ENCODE data around the gene PDIA6.

PDIA6 gene

GRCh38 chr2:10757814-10758286, 54.7 kb downstream of the PDIA6 start:
- H3K27ac ChIP-seq (ENCODE audit: low read length), result no peak overlapping the region
- no peak overlapping the region for H3K4me3 ChIP-seq (ENCODE audit: low read depth in 1 of 2, low read length in 2 of 2)
- no peaks in the 10 kb centered on the region for H3K27me3 ChIP-seq (ENCODE audit: low read depth, low read length)
- H3K9me3 ChIP-seq (ENCODE audit: control insufficient read depth in 1 of 2, low read length in 2 of 2), result no peaks in the 10 kb centered on the region
- no peaks in the 10 kb centered on the region for H3K36me3 ChIP-seq (ENCODE audit: control insufficient read depth in 1 of 2, insufficient read depth in 2 of 2, low read length in 2 of 2)
- H3K4me1 ChIP-seq (ENCODE audit: control insufficient read depth in 1 of 2, insufficient read depth in 2 of 2, low read length in 2 of 2), result no peaks in the 10 kb centered on the region

GRCh38 chr2:10755621-10756020, 57.0 kb downstream of the PDIA6 start:
- Histone ChIP-seq H3K4me1 (ENCODE audit: control insufficient read depth in 1 of 2, insufficient read depth in 2 of 2, low read length in 2 of 2) (no peaks in the 10 kb centered on the region), H3K27ac (ENCODE audit: low read length) (no peak overlapping the region), H3K9me3 (ENCODE audit: control insufficient read depth in 1 of 2, low read length in 2 of 2) (no peaks in the 10 kb centered on the region), H3K36me3 (ENCODE audit: control insufficient read depth in 1 of 2, insufficient read depth in 2 of 2, low read length in 2 of 2) (no peaks in the 10 kb centered on the region), H3K27me3 (ENCODE audit: low read depth, low read length) (no peaks in the 10 kb centered on the region), H3K4me3 (ENCODE audit: low read depth in 1 of 2, low read length in 2 of 2) (no peak overlapping the region)

DNA sequence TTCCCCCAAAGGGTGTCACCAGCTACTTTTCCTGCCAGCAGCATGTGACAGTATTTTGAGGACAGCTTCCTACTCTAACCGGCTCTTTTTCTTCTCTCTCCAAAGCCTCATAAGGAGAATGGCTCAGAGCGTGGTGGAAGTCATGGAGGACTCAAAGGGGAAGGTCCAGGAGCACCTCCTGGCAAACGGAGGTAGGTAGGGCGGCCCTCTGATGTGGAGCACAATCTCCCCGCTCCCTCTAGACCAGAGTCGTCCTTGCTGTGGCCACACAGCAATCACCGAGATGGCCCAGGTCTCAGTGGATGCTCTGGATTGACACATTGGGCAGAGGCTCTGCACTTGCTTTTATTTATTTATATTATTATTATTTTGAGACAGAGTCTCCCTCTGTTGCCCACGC, 58.7 kb downstream of the PDIA6 start:
- no peaks in the 10 kb centered on the region for H3K9me3 ChIP-seq (ENCODE audit: control insufficient read depth in 1 of 2, low read length in 2 of 2)
- no peaks in the 10 kb centered on the region for H3K27me3 ChIP-seq (ENCODE audit: low read depth, low read length)
- H3K4me1 ChIP-seq (ENCODE audit: control insufficient read depth in 1 of 2, insufficient read depth in 2 of 2, low read length in 2 of 2), result no peaks in the 10 kb centered on the region
- no peak overlapping the region for H3K27ac ChIP-seq (ENCODE audit: low read length)
- H3K4me3 ChIP-seq (ENCODE audit: low read depth in 1 of 2, low read length in 2 of 2), result no peak overlapping the region
- no peaks in the 10 kb centered on the region for H3K36me3 ChIP-seq (ENCODE audit: control insufficient read depth in 1 of 2, insufficient read depth in 2 of 2, low read length in 2 of 2)

DNA sequence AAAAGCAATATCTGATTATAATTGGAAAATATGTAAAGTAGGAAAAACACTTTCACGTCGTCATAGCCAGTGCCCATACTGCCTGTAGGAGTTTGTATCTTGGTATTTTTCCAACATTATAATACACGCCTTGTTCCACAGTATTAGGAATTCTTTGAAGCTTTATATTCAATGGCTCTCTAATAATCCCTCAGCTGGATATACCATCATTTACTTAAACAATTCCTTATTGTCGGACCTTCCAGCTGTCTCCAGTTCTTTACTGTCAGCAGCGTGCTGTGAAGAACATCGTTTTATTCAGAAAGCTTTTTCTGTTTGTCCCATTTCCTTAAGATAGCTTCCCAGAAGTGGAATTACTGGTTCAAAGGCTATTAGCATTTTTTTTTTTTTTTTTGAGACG, 59.4 kb downstream of the PDIA6 start:
- Histone ChIP-seq H3K4me3 (ENCODE audit: low read depth in 1 of 2, low read length in 2 of 2) (no peak overlapping the region), H3K4me1 (ENCODE audit: control insufficient read depth in 1 of 2, insufficient read depth in 2 of 2, low read length in 2 of 2) (no peaks in the 10 kb centered on the region), H3K27ac (ENCODE audit: low read length) (no peak overlapping the region), H3K27me3 (ENCODE audit: low read depth, low read length) (no peaks in the 10 kb centered on the region), H3K9me3 (ENCODE audit: control insufficient read depth in 1 of 2, low read length in 2 of 2) (no peaks in the 10 kb centered on the region), H3K36me3 (ENCODE audit: control insufficient read depth in 1 of 2, insufficient read depth in 2 of 2, low read length in 2 of 2) (no peaks in the 10 kb centered on the region)

- Histone ChIP-seq H3K27me3 (ENCODE audit: low read depth, low read length) (no peaks in the 10 kb centered on the region), H3K4me3 (ENCODE audit: low read depth in 1 of 2, low read length in 2 of 2) (no peak overlapping the region), H3K4me1 (ENCODE audit: control insufficient read depth in 1 of 2, insufficient read depth in 2 of 2, low read length in 2 of 2) (no peaks in the 10 kb centered on the region), H3K27ac (ENCODE audit: low read length) (no peak overlapping the region), H3K36me3 (ENCODE audit: control insufficient read depth in 1 of 2, insufficient read depth in 2 of 2, low read length in 2 of 2) (no peaks in the 10 kb centered on the region), H3K9me3 (ENCODE audit: control insufficient read depth in 1 of 2, low read length in 2 of 2) (no peaks in the 10 kb centered on the region)
These were observed 60.3 kb downstream of the PDIA6 start for GRCh38 chr2:10752236-10752635.

GRCh38 chr2:10750610-10751009, 62.0 kb downstream of the PDIA6 start:
- Histone ChIP-seq H3K4me1 (ENCODE audit: control insufficient read depth in 1 of 2, insufficient read depth in 2 of 2, low read length in 2 of 2) (no peaks in the 10 kb centered on the region), H3K4me3 (ENCODE audit: low read depth in 1 of 2, low read length in 2 of 2) (no peak overlapping the region), H3K27me3 (ENCODE audit: low read depth, low read length) (no peaks in the 10 kb centered on the region), H3K27ac (ENCODE audit: low read length) (no peak overlapping the region), H3K9me3 (ENCODE audit: control insufficient read depth in 1 of 2, low read length in 2 of 2) (no peaks in the 10 kb centered on the region), H3K36me3 (ENCODE audit: control insufficient read depth in 1 of 2, insufficient read depth in 2 of 2, low read length in 2 of 2) (no peaks in the 10 kb centered on the region)

DNA sequence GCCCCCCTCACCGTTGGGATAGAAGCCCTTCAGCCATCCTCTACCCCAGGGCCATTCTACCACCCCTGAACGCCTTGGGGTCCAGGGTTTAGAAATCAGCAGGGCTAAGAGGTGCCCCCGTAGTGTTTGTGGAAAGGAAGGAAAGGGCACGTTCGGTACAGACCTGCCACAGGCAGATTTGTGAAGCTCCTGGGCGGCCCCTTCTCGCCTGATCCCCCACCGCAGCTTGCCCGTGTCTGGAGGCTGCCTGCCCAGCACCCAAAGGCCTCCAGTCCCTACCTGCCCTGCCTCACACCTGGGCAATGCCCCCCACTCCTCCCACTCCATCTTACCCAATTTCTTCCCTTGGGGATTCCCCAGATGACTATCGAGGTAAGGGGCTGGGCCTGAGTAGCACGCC, 69.9 kb downstream of the PDIA6 start:
- H3K9me3 ChIP-seq (ENCODE audit: control insufficient read depth in 1 of 2, low read length in 2 of 2), result no peaks in the 10 kb centered on the region
- H3K4me1 ChIP-seq (ENCODE audit: control insufficient read depth in 1 of 2, insufficient read depth in 2 of 2, low read length in 2 of 2), result no peaks in the 10 kb centered on the region
- H3K27me3 ChIP-seq (ENCODE audit: low read depth, low read length), result no peaks in the 10 kb centered on the region
- no peaks in the 10 kb centered on the region for H3K36me3 ChIP-seq (ENCODE audit: control insufficient read depth in 1 of 2, insufficient read depth in 2 of 2, low read length in 2 of 2)
- H3K27ac ChIP-seq (ENCODE audit: low read length), result no peak overlapping the region
- no peak overlapping the region for H3K4me3 ChIP-seq (ENCODE audit: low read depth in 1 of 2, low read length in 2 of 2)

- H3K4me1 ChIP-seq (ENCODE audit: control insufficient read depth in 1 of 2, insufficient read depth in 2 of 2, low read length in 2 of 2), result no peaks in the 10 kb centered on the region
- H3K36me3 ChIP-seq (ENCODE audit: control insufficient read depth in 1 of 2, insufficient read depth in 2 of 2, low read length in 2 of 2), result no peaks in the 10 kb centered on the region
- H3K27ac ChIP-seq (ENCODE audit: low read length), result no peak overlapping the region
- H3K9me3 ChIP-seq (ENCODE audit: control insufficient read depth in 1 of 2, low read length in 2 of 2), result no peaks in the 10 kb centered on the region
- H3K4me3 ChIP-seq (ENCODE audit: low read depth in 1 of 2, low read length in 2 of 2), result no peak overlapping the region
- H3K27me3 ChIP-seq (ENCODE audit: low read depth, low read length), result no peaks in the 10 kb centered on the region
These were observed 71.4 kb downstream of the PDIA6 start for GRCh38 chr2:10741139-10741538.

- Histone ChIP-seq H3K4me1 (ENCODE audit: control insufficient read depth in 1 of 2, insufficient read depth in 2 of 2, low read length in 2 of 2) (no peaks in the 10 kb centered on the region), H3K9me3 (ENCODE audit: control insufficient read depth in 1 of 2, low read length in 2 of 2) (no peaks in the 10 kb centered on the region), H3K27me3 (ENCODE audit: low read depth, low read length) (no peaks in the 10 kb centered on the region), H3K36me3 (ENCODE audit: control insufficient read depth in 1 of 2, insufficient read depth in 2 of 2, low read length in 2 of 2) (no peaks in the 10 kb centered on the region), H3K27ac (ENCODE audit: low read length) (no peak overlapping the region), H3K4me3 (ENCODE audit: low read depth in 1 of 2, low read length in 2 of 2) (no peak overlapping the region)
These were observed 72.4 kb downstream of the PDIA6 start for GRCh38 chr2:10740226-10740625.

DNA sequence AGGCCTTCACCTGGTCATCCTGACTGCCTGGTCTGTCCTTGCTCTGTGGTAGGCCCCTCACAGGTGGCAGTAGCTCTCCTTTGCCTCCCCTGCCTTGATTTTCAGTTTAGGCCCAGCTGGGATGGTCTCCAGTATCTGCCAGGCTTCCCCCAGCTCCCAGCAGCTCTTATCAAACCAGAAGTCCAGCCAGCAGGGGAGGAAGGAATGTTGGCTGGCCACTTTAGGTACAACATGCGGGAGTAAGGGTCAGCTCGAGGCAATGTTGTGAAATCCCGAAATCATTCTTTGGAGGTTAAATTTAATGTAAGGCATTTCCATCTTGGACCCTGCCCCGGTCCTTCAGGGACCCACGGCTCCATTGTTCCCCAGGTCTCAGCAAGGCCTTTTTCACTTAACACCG, 74.4 kb downstream of the PDIA6 start:
- no peaks in the 10 kb centered on the region for H3K27me3 ChIP-seq (ENCODE audit: low read depth, low read length)
- no peaks in the 10 kb centered on the region for H3K4me1 ChIP-seq (ENCODE audit: control insufficient read depth in 1 of 2, insufficient read depth in 2 of 2, low read length in 2 of 2)
- H3K4me3 ChIP-seq (ENCODE audit: low read depth in 1 of 2, low read length in 2 of 2), result no peak overlapping the region
- H3K27ac ChIP-seq (ENCODE audit: low read length), result no peak overlapping the region
- H3K9me3 ChIP-seq (ENCODE audit: control insufficient read depth in 1 of 2, low read length in 2 of 2), result no peaks in the 10 kb centered on the region
- H3K36me3 ChIP-seq (ENCODE audit: control insufficient read depth in 1 of 2, insufficient read depth in 2 of 2, low read length in 2 of 2), result no peaks in the 10 kb centered on the region

DNA sequence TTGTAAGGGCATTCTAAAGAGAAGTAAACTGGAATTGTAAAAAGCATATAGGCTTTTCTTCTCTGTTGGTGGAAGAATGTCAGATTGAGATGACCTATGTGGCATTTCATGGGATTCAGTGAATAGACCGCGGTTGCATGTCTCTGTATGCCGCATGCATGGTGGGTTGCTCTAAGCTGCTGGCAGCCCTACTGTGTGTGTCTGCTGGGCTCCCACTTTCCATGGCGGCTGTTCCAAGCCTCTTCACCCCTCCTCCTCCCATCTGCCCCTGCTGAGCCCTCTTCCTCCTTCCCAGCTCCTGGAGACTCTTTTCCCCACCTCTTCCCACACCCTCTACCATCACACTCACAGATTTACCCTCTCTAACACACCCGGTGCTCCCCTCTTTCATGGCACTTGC, 78.6 kb downstream of the PDIA6 start:
- Histone ChIP-seq H3K27ac (ENCODE audit: low read length) (no peak overlapping the region), H3K27me3 (ENCODE audit: low read depth, low read length) (no peaks in the 10 kb centered on the region), H3K9me3 (ENCODE audit: control insufficient read depth in 1 of 2, low read length in 2 of 2) (no peaks in the 10 kb centered on the region), H3K4me1 (ENCODE audit: control insufficient read depth in 1 of 2, insufficient read depth in 2 of 2, low read length in 2 of 2) (no peaks in the 10 kb centered on the region), H3K36me3 (ENCODE audit: control insufficient read depth in 1 of 2, insufficient read depth in 2 of 2, low read length in 2 of 2) (no peaks in the 10 kb centered on the region), H3K4me3 (ENCODE audit: low read depth in 1 of 2, low read length in 2 of 2) (no peak overlapping the region)

DNA sequence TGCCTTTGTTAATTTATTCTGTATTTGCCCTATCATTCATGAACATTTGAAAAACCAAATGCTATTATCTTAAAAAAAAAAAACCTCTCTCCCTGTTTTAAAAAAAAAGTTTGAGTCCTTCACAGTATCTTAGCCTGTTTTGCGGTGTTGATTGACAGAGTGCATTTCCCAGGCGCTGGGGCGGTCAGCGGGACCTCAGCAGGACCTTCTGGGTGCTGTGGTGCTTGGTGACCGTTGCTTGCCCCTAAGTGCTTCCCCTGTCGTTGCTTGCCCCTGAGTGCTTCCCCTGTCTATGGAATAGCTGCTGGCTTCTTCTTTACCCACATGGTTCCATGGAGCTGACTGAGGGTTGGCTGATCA, 79.0 kb downstream of the PDIA6 start:
- H3K9me3 ChIP-seq (ENCODE audit: control insufficient read depth in 1 of 2, low read length in 2 of 2), result no peaks in the 10 kb centered on the region
- no peak overlapping the region for H3K27ac ChIP-seq (ENCODE audit: low read length)
- no peak overlapping the region for H3K4me3 ChIP-seq (ENCODE audit: low read depth in 1 of 2, low read length in 2 of 2)
- no peaks in the 10 kb centered on the region for H3K27me3 ChIP-seq (ENCODE audit: low read depth, low read length)
- H3K4me1 ChIP-seq (ENCODE audit: control insufficient read depth in 1 of 2, insufficient read depth in 2 of 2, low read length in 2 of 2), result no peaks in the 10 kb centered on the region
- H3K36me3 ChIP-seq (ENCODE audit: control insufficient read depth in 1 of 2, insufficient read depth in 2 of 2, low read length in 2 of 2), result no peaks in the 10 kb centered on the region

Measured in muscle layer of duodenum (tissue), 2 donors.